ENCODE data around the gene CDYL2.

CDYL2 gene

DNA sequence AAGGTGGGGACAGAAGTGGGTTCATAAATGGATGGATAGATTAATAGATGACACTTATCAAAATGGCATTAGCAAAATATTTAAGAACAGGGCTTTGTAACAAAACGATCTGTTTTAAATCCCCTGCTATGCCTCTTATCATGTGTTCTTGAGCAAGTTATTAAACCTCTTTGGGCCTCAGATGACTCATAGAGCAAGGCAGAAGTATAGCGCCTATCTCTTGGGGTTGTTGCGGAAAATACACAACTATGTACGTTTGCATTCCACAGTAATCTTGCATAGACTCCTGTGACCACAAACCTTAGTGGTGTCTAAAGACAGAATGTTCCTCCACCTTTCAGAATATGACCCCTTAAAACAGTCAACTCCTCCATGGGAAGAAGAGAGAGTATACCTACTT lies 116.8 kb downstream of the CDYL2 start:
- Histone ChIP-seq H3K4me3 (IDR thresholded peaks at IDR 0.05; ENCODE audit: insufficient read depth, low read depth, low read length) (no peak overlapping the region), H3K27ac (no peak overlapping the region), H3K27me3 (ENCODE audit: insufficient read depth, low read depth) (no peaks in the 10 kb centered on the region), H3K4me2 (no peak overlapping the region), H2AFZ (ENCODE audit: low read depth) (no peak overlapping the region), H3K4me1 (ENCODE audit: low read depth, poor library complexity, severe bottlenecking) (peaks cover 10% of the 10 kb centered on the region), H4K20me1 (ENCODE audit: insufficient read depth) (no peaks in the 10 kb centered on the region), H3K36me3 (ENCODE audit: insufficient read depth) (no peaks in the 10 kb centered on the region), H3K79me2 (ENCODE audit: insufficient read depth, low read depth) (peaks cover 28% of the 10 kb centered on the region; the same call in 1 of the 2 replicates), H3K9ac (no peak overlapping the region)
- TF ChIP-seq, protein P1, sequence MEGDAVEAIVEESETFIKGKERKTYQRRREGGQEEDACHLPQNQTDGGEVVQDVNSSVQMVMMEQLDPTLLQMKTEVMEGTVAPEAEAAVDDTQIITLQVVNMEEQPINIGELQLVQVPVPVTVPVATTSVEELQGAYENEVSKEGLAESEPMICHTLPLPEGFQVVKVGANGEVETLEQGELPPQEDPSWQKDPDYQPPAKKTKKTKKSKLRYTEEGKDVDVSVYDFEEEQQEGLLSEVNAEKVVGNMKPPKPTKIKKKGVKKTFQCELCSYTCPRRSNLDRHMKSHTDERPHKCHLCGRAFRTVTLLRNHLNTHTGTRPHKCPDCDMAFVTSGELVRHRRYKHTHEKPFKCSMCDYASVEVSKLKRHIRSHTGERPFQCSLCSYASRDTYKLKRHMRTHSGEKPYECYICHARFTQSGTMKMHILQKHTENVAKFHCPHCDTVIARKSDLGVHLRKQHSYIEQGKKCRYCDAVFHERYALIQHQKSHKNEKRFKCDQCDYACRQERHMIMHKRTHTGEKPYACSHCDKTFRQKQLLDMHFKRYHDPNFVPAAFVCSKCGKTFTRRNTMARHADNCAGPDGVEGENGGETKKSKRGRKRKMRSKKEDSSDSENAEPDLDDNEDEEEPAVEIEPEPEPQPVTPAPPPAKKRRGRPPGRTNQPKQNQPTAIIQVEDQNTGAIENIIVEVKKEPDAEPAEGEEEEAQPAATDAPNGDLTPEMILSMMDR (conservative IDR thresholded peaks at IDR 0.05; ENCODE audit: low read depth, low read length): no peak

DNA sequence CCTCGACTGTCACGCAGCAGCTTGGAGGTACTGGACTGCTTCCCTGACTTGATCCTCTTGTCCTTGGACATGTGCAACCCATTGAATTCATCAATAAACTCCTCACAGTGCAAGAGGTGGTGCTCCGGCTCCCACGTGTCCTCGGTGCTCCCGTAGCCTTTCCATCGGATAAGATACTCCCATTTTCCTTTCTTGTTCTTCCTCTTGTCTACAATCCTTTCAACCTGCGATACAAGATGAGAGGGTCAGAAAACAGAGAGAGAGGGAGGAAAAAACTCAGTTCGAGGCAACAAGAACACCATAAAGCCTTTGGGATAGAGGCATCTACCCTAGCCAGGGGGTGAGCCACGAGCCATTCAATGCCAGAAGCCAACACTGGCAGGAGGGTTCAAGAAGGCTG lies 119.5 kb downstream of the CDYL2 start:
- Histone ChIP-seq H3K4me3 (IDR thresholded peaks at IDR 0.05; ENCODE audit: insufficient read depth, low read depth, low read length) (no peak overlapping the region), H3K4me1 (ENCODE audit: low read depth, poor library complexity, severe bottlenecking) (peaks cover 10% of the 10 kb centered on the region), H3K4me2 (no peak overlapping the region), H3K9ac (no peak overlapping the region), H3K27me3 (ENCODE audit: insufficient read depth, low read depth) (no peaks in the 10 kb centered on the region), H4K20me1 (ENCODE audit: insufficient read depth) (no peaks in the 10 kb centered on the region), H3K36me3 (ENCODE audit: insufficient read depth) (no peaks in the 10 kb centered on the region), H3K79me2 (ENCODE audit: insufficient read depth, low read depth) (peaks cover 14% of the 10 kb centered on the region; the same call in 1 of the 2 replicates), H2AFZ (ENCODE audit: low read depth) (no peak overlapping the region), H3K27ac (no peak overlapping the region)
- TF ChIP-seq, protein P1 (conservative IDR thresholded peaks at IDR 0.05; ENCODE audit: low read depth, low read length): no peak

DNA sequence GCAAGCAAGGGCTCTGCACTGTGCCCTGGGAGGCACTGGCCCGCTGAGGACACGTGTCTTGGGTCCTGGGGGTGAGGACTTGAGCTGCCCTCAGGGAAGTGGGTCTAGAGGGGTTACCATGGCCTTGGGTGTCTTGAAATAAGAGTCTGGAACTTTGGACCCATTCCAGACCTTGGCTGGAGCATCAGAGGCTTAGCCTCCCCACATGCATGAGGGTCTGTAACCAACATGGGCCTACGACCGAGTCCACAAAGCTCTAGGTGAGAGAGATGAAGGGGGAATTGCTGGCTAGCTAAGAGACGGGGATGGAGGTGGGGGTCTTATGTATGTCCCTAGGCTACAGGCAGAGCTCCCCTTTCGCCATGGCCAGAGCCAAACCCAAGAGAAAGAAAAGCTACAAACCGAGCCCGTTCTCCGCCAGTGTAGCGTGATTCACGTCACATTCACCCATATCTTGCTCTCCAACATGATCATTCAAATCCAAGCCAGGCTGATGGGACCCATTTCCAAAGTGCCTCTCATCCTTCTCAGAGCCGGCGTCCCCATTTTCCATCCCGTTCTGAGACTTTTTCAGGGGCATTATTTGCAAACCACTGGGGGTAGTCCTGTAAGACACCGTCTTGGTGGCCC lies 120.1 kb downstream of the CDYL2 start:
- Histone ChIP-seq H3K4me1 (ENCODE audit: low read depth, poor library complexity, severe bottlenecking) (peaks cover 6% of the 10 kb centered on the region), H3K36me3 (ENCODE audit: insufficient read depth) (no peaks in the 10 kb centered on the region), H3K4me3 (IDR thresholded peaks at IDR 0.05; ENCODE audit: insufficient read depth, low read depth, low read length) (no peak overlapping the region), H3K79me2 (ENCODE audit: insufficient read depth, low read depth) (peaks cover 8% of the 10 kb centered on the region; the same call in 1 of the 2 replicates), H2AFZ (ENCODE audit: low read depth) (no peak overlapping the region), H3K4me2 (no peak overlapping the region), H3K27me3 (ENCODE audit: insufficient read depth, low read depth) (no peaks in the 10 kb centered on the region), H4K20me1 (ENCODE audit: insufficient read depth) (no peaks in the 10 kb centered on the region), H3K9ac (no peak overlapping the region), H3K27ac (no peak overlapping the region)
- TF ChIP-seq, protein P1 (conservative IDR thresholded peaks at IDR 0.05; ENCODE audit: low read depth, low read length): no peak

DNA sequence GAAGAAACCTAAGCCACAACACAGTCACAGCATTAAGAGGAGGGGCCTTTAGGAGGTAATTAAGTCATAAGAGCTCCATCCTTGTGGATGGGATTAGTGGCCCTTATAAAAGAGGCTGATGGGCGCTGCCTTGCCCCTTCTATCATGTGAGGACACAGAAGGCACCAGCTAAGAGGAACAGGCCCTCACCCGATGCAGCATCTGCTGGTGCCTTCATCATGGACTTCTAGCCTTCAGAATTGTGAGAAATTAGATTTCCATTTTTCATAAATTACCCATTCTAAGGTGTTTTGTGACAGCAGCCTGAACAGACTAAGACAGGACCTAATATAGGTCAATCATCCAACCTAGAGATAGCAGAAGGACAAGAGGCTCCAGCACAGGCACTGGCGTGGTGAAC lies 120.8 kb downstream of the CDYL2 start:
- Histone ChIP-seq H3K4me3 (IDR thresholded peaks at IDR 0.05; ENCODE audit: insufficient read depth, low read depth, low read length) (no peak overlapping the region), H3K27me3 (ENCODE audit: insufficient read depth, low read depth) (no peaks in the 10 kb centered on the region), H3K4me2 (no peak overlapping the region), H2AFZ (ENCODE audit: low read depth) (no peak overlapping the region), H3K4me1 (ENCODE audit: low read depth, poor library complexity, severe bottlenecking) (no peaks in the 10 kb centered on the region), H3K27ac (no peak overlapping the region), H3K9ac (no peak overlapping the region), H3K36me3 (ENCODE audit: insufficient read depth) (no peaks in the 10 kb centered on the region), H4K20me1 (ENCODE audit: insufficient read depth) (no peaks in the 10 kb centered on the region), H3K79me2 (ENCODE audit: insufficient read depth, low read depth) (0 out of 2 replicates have a peak, but pooled peaks cover 2% of the 10 kb centered on the region)
- TF ChIP-seq, protein P1 (conservative IDR thresholded peaks at IDR 0.05; ENCODE audit: low read depth, low read length): no peak
